GM18907 (cell line): Measurements from ENCODE around the gene IQSEC3.

Experiments
- ATAC-seq: cut with Tn5 transposase; IDR thresholded peaks from one replicate; pipeline ENCODE4 v1.9.1; 2021; ENCODE audit warnings: mild to moderate bottlenecking, moderate library complexity; ENCODE audit not compliant: unreplicated experiment

The IQSEC3 gene

GRCh38 chr12:138171-138897 lies 71.8 kb downstream of the IQSEC3 start:
- ATAC-seq: no peak

DNA sequence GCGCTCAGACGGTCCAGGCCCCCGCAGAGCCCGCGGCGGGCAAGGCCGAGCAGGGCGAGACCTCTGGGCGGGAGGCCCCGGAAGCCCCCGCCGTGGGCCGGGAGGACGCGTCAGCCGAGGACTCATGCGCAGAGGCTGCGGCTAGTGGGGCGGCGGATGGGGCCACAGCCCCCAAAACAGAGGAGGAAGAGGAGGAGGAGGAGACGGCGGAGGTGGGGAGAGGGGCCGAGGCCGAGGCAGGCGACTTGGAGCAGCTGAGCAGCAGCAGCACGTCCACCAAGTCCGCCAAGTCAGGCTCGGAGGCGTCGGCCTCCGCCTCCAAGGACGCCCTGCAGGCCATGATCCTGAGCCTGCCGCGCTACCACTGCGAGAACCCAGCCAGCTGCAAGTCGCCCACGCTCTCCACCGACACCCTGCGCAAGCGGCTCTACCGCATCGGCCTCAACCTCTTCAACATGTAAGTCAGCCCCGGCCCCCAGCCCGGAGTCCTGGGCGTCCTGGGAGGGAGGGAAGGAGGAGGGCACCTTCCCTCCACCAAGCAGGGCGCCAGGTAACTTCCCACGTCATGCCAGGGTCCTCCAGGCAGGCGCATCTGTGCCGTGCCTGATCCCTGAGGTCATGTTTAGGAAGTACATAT lies 72.4 kb downstream of the IQSEC3 start:
- no peak for ATAC-seq

- ATAC-seq: no peak
Measured at GRCh38 chr12:139585-139984, 73.0 kb downstream of the IQSEC3 start.

- no peak for ATAC-seq
Measured at GRCh38 chr12:140162-140561, 73.6 kb downstream of the IQSEC3 start.

DNA sequence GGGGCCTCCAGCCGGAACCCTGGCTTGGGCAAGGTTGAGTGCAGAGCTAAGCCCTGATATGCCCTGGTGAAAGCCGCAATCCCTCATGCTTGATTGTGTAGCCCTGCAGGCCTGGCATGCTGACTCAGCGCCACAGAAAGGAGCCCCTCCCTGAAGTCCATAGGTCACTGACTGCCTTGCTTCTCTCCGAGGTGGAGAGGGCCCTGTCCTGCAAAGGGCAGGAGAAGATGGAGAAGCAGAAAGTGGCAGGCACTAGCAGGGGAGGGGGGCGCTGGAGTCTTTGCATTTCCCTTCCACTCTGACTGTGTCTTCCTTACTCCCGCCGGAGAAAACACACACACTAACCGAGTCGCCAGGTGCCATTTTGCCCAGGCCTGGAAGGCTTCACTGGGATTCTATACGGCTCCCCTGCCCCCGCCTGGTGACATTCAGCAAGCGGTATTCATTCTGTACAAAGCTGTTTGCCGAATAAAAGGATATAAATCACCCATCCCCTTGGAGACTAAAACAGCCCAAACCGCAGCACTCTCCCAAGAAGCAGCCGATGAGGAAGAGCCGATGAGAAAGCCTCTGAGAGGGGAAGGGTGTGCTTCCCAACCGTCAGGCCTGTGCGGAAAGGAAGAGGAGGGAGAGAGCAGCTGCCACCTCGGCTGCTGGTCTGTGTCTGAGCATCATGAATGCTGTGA lies 77.5 kb downstream of the IQSEC3 start:
- no peak for ATAC-seq

- no peak for ATAC-seq
Measured at GRCh38 chr12:144650-145284, 78.2 kb downstream of the IQSEC3 start.

DNA sequence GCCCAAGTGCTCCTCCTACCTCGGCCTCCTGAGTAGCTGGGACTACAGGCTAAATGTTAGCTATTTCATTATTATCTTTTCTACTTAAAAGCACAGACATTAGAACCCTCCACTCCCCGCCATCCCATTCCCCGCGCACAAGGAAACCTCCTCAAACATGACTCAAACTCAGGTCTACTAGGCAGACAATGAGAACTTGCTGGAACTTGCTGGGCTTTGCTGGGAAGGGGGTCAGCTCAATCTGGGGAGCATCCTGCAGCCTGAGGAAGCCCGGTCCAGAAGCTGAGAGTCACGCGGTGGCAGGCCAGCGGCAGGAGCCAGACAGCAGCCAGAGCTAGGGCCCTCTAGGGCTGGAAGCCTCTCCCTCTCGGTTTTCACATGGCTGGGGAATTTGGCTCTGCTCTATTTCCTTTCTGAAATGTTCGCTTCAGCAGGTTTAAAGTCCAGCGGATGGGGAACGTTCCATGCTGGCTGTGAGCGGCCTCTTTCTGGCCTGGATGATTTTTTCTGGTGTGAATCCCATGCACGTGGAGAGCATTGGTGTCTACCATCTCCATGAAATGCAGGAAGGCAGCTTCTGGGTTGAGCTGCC lies 78.9 kb downstream of the IQSEC3 start:
- ATAC-seq: no peak

- ATAC-seq: no peak
Measured at GRCh38 chr12:147242-147641, 80.7 kb downstream of the IQSEC3 start.

DNA sequence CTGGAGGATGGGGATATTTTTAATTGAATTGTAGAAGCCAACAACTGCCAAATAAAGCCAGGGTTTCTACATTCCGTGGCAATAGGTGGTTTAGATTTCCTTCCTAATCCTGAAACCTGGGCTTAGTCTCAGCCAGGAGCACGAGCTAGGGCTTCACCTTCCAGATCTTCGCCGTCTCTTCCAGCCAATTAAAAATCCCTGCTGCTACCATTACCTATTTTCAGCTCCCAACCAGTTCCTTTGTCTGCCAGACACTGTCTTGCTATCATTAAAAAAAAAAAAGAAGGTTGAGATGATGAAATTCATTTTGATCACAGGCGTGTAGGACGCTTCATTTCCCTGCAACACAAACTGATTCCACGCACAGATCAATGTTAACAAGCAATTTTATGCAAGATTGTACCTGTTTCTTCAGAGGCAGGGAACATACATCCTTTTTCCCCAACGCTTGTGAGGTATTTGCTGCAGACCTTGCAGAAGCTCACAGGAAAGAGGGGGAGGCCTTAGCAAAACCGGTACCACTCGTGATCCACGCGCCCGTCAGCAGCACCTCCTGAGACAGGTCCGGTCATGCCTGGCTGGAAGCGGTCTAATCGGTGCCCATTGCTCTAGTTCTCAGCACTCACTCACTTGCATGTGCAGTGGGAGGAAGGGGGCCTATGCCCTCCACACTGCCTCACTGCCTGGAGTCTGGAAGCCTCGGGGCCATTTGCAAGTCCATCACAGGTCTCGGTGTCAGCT lies 82.3 kb downstream of the IQSEC3 start:
- ATAC-seq: no peak

- no peak for ATAC-seq
Measured at GRCh38 chr12:151579-151978, 85.0 kb downstream of the IQSEC3 start.

GRCh38 chr12:152440-152839 lies 85.9 kb downstream of the IQSEC3 start:
- ATAC-seq: no peak

DNA sequence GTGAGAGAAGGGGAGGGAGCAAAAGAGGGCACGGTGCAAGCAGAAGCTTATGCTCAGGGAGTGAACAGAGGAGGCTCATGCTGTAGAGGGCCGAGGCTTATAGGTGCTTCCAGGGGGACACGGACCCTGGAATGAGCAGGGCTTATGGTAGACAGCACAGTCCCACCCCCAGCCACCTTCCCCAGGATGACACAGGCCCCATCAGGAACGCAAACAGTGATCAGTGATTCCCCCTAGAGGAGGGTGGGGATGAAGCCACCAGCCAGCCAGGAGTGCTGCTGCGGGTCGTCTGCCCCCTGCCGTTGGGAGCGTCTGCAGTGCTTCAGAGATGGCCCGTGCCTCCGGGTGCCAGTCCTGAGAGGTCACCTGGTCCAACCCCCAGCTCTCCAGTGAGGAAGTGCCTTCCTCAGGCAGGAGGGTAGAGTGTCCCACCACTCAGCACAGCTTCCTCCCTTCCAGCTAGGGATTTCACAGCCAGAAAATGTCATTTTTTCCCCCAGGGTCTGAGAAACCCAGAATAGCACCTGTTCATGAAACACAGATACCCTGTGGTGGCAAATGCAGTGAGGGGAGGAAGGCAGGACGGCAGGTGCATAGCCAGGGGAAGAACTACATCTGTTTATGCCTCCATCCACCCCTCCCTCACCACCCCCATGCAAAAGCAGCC lies 86.6 kb downstream of the IQSEC3 start:
- no peak for ATAC-seq

DNA sequence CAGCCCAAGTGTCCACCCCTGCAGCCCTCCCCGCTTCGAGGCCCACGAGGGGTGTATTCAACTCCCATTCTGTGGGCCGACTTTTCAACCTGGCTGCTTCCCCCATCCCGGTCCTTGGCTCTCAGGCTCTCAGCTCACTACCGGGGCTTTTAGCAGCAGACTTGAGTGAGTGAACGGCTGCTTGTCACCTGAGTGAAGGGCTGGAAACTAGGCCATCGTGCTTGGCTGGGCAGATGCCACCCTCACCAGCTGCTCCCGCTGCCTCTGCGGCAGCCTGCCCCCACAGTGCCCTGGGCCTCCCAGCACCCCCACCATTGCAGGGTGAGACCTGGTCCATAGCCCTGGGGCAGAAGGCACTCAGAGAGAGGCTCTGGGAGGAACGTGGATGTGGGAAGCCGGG lies 87.5 kb downstream of the IQSEC3 start:
- ATAC-seq: no peak

GRCh38 chr12:155006-155405 lies 88.4 kb downstream of the IQSEC3 start:
- ATAC-seq: no peak

GRCh38 chr12:155646-156045 lies 89.1 kb downstream of the IQSEC3 start:
- no peak for ATAC-seq

- ATAC-seq: no peak
Measured at GRCh38 chr12:156945-157344, 90.4 kb downstream of the IQSEC3 start.

DNA sequence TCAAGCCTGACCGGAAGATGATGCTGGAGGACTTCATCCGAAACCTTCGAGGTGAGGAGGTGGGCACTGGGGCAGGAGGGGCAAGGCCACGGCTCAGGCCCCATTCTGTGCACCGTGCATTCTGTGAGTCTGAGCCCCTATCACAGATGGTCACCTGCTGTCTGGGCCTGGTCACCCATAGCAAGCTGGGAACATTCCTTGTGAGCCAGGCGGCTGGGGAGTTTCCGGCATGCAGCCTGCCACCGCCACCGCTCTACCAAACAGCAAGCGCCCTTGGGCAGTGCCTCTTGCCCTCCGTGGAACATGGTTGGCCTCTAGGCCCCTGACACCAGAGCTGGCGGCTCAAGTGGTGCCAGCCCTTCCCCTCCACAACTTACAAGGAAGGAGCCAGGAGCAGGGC lies 91.1 kb downstream of the IQSEC3 start:
- ATAC-seq: no peak

- no peak for ATAC-seq
Measured at GRCh38 chr12:159156-159782, 92.7 kb downstream of the IQSEC3 start.

- ATAC-seq: no peak
Measured at GRCh38 chr12:160858-161257, 94.3 kb downstream of the IQSEC3 start.

DNA sequence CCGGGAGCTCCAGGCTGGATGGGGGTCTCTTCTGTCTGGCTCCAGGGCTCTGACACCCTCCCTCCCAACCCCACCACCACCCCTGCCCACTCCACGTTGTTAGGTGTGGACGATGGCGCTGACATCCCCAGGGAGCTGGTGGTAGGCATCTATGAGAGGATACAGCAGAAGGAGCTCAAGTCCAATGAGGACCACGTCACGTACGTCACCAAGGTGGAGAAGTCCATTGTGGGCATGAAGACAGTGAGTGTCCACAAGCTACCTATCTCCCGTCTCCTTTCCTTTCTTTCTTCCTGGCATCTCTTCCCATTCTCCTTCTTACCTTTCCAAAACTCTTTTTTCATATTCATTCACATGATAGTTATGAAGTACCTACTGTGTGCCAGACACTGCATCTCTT lies 95.3 kb downstream of the IQSEC3 start:
- no peak for ATAC-seq
